Measurements from ENCODE around the gene IL1RAPL2. TPM values are rescaled to one million over a fixed set of nuclear protein-coding genes. Genes with fewer than 3 reads are reported as not detected.

IL1RAPL2 gene
- polyA plus RNA-seq, 1 of the 3 experiments (the other 2 are of a cell fraction): 0.13 TPM

GRCh38 chrX:105451401-105451800, 885.4 kb downstream of the IL1RAPL2 start (continued):
- TF ChIP-seq GABPA (IDR thresholded peaks at IDR 0.05; ENCODE audit: low read depth) (no peak), FOXM1 (IDR thresholded peaks at IDR 0.05; ENCODE audit: low read depth) (no peak)

GRCh38 chrX:105458846-105459245, 892.8 kb downstream of the IL1RAPL2 start:
- ChIA-PET CTCF (no interaction called here), POLR2A (no interaction called here)
- DNase-seq: no peak
- no peak overlapping the region for H3K9ac ChIP-seq
- no peak overlapping the region for H3K27ac ChIP-seq (ENCODE audit: low read depth in 2 of 2, low read length in 1 of 2)
- H3K79me2 ChIP-seq (ENCODE audit: insufficient read depth): no peaks in the 10 kb centered on the region
- WGBS (ENCODE audit: low lambda C conversion rate): 3% methylated on average over 3 of the region's 3 CpGs
- no peaks in the 10 kb centered on the region for H3K9me3 ChIP-seq
- H3K36me3 ChIP-seq (replicated peaks in 1 of 2; ENCODE audit: control insufficient read depth in 1 of 2, insufficient read depth in 2 of 2, low read length in 1 of 2): no peaks in the 10 kb centered on the region
- no peak overlapping the region for H2AFZ ChIP-seq (ENCODE audit: low read depth)
- H3K9me2 ChIP-seq: no peaks in the 10 kb centered on the region
- TF ChIP-seq SIN3A (IDR thresholded peaks at IDR 0.05; ENCODE audit: borderline replicate concordance, low read depth, low read length) (no peak), RCOR1 (IDR thresholded peaks at IDR 0.05; ENCODE audit: low read length) (no peak), CHD2 (IDR thresholded peaks at IDR 0.05; ENCODE audit: low read length, partially characterized antibody) (no peak), EZH2phosphoT487 (IDR thresholded peaks at IDR 0.05; ENCODE audit: borderline replicate concordance, low read depth) (no peak), FOSL2 (IDR thresholded peaks at IDR 0.05; ENCODE audit: borderline replicate concordance, low read depth) (no peak), ELF1 (IDR thresholded peaks at IDR 0.05) (no peak), USF2 (IDR thresholded peaks at IDR 0.05; ENCODE audit: borderline replicate concordance, low read depth, low read length) (no peak), TCF12 (IDR thresholded peaks at IDR 0.05) (no peak), NFIC (IDR thresholded peaks at IDR 0.05; ENCODE audit: borderline replicate concordance) (no peak), MEF2A (IDR thresholded peaks at IDR 0.05; ENCODE audit: borderline replicate concordance, low read depth) (no peak), GABPA (IDR thresholded peaks at IDR 0.05; ENCODE audit: low read depth) (no peak), NRF1 (IDR thresholded peaks at IDR 0.05; ENCODE audit: low read depth, low read length) (no peak), FOXJ3 (CRISPR knock-in tag; IDR thresholded peaks at IDR 0.05) (no peak), TEAD4 (IDR thresholded peaks at IDR 0.05; ENCODE audit: borderline replicate concordance, insufficient read depth) (no peak)
- no peaks in the 10 kb centered on the region for H3K27me3 ChIP-seq (ENCODE audit: insufficient read depth)
- H3K4me1 ChIP-seq (ENCODE audit: control insufficient read depth in 1 of 2, insufficient read depth in 2 of 2, low read depth in 1 of 2, low read length in 1 of 2): no peaks in the 10 kb centered on the region
- H4K20me1 ChIP-seq (ENCODE audit: insufficient read depth): no peaks in the 10 kb centered on the region
- no peak overlapping the region for H3K4me2 ChIP-seq
- no peaks in the 10 kb centered on the region for H3F3A ChIP-seq (replicated peaks; ENCODE audit: insufficient read depth)
- H3K4me3 ChIP-seq (ENCODE audit: low read depth in 2 of 2, low read length in 1 of 2): no peak overlapping the region

GRCh38 chrX:105460376-105460775, 894.4 kb downstream of the IL1RAPL2 start:
- TF ChIP-seq POLR2AphosphoS5 (IDR thresholded peaks at IDR 0.05; ENCODE audit: low read depth, low read length) (no peak), NRF1 (IDR thresholded peaks at IDR 0.05; ENCODE audit: low read depth, low read length) (no peak), RXRA (IDR thresholded peaks at IDR 0.05; ENCODE audit: borderline replicate concordance, low read depth) (no peak), PBX3 (IDR thresholded peaks at IDR 0.05) (no peak), ELF1 (IDR thresholded peaks at IDR 0.05) (no peak), ZBTB33 (IDR thresholded peaks at IDR 0.05; ENCODE audit: borderline replicate concordance, low read depth) (no peak), TCF12 (IDR thresholded peaks at IDR 0.05) (no peak)
- H3K27me3 ChIP-seq (ENCODE audit: insufficient read depth): no peaks in the 10 kb centered on the region
- no peak overlapping the region for H3K9ac ChIP-seq
- POLR2A ChIA-PET: no interaction called here
- H3K9me2 ChIP-seq: no peaks in the 10 kb centered on the region
- peak overlapping the region; percentile 17; the same call in 1 of the 2 replicates for H3K4me2 ChIP-seq
- no peaks in the 10 kb centered on the region for H3K79me2 ChIP-seq (ENCODE audit: insufficient read depth)
- H2AFZ ChIP-seq (ENCODE audit: low read depth): no peak overlapping the region
- H3K4me3 ChIP-seq (ENCODE audit: low read depth in 2 of 2, low read length in 1 of 2): no peak overlapping the region
- CTCF ChIA-PET: no interaction called here
- WGBS (ENCODE audit: low lambda C conversion rate): 0% methylated on average over 1 of the region's 1 CpG
- no peaks in the 10 kb centered on the region for H4K20me1 ChIP-seq (ENCODE audit: insufficient read depth)
- no peaks in the 10 kb centered on the region for H3K36me3 ChIP-seq (replicated peaks in 1 of 2; ENCODE audit: control insufficient read depth in 1 of 2, insufficient read depth in 2 of 2, low read length in 1 of 2)
- no peaks in the 10 kb centered on the region for H3K4me1 ChIP-seq (ENCODE audit: control insufficient read depth in 1 of 2, insufficient read depth in 2 of 2, low read depth in 1 of 2, low read length in 1 of 2)
- no peaks in the 10 kb centered on the region for H3K9me3 ChIP-seq
- DNase-seq: no peak
- H3F3A ChIP-seq (replicated peaks; ENCODE audit: insufficient read depth): no peaks in the 10 kb centered on the region
- H3K27ac ChIP-seq (ENCODE audit: low read depth in 2 of 2, low read length in 1 of 2): no peak overlapping the region

Measured in SK-N-SH (cell line).